Right lobe of liver (tissue), 4 donors: ENCODE data around the gene BTLA.

Experiments used
- POLR2A ChIP-seq: fragments of 450-650 bp; IDR thresholded peaks from one replicate; pipeline ENCODE4 v1.6.1; 2017; ENCODE audit warnings: antibody characterized with exemption, mild to moderate bottlenecking
- TF ChIP-seq, protein P1 (sequence below), 4 donors: fragments of 200-600 bp in 3 of 4; fragments of 450-650 bp in 1 of 4; IDR thresholded peaks; one replicate each; pipeline versions ENCODE4 v1.5.1 to v1.8.0; 2016 to 2022; ENCODE audit warnings: antibody characterized with exemption in 4 of 4, mild to moderate bottlenecking in 2 of 4
- donor health status: DM: no; HTN: no; CAD: no.
- donor health status: DM: no; HTN: no; CAD: no.
- donor health status: DM: no; HTN: yes; CAD: no.

DNA sequence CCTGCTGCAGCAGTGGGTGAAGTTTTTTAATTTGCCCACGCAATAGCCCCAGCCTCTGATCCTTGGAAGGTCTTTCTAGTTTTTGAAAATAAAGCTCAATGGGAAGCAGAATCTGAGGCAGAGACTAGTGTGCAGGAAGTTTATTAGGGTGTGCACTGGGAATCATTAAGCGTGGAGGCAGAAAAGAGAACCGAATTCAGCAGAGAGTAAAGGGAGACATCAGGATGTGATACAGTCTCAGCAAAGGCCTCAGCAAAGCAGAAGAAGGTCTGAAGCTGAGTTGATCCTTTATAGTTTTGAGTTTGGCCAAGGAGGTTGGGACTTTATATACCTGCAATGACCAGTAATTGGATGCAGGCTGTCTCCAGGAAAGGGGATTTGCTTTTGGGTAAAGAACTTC is 4.9 kb upstream of the BTLA start:
- no peak for TF ChIP-seq POLR2A
- TF ChIP-seq, protein P1, sequence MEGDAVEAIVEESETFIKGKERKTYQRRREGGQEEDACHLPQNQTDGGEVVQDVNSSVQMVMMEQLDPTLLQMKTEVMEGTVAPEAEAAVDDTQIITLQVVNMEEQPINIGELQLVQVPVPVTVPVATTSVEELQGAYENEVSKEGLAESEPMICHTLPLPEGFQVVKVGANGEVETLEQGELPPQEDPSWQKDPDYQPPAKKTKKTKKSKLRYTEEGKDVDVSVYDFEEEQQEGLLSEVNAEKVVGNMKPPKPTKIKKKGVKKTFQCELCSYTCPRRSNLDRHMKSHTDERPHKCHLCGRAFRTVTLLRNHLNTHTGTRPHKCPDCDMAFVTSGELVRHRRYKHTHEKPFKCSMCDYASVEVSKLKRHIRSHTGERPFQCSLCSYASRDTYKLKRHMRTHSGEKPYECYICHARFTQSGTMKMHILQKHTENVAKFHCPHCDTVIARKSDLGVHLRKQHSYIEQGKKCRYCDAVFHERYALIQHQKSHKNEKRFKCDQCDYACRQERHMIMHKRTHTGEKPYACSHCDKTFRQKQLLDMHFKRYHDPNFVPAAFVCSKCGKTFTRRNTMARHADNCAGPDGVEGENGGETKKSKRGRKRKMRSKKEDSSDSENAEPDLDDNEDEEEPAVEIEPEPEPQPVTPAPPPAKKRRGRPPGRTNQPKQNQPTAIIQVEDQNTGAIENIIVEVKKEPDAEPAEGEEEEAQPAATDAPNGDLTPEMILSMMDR (IDR thresholded peaks at IDR 0.05), result no peak
